Epithelial cell of prostate (primary cell): Measurements from ENCODE around the gene ALDH9A1.
"Not testable (repeated sequence)": the region's sequence is repeated elsewhere in the genome, so short reads cannot be mapped to it uniquely, and the experiment has no call there.

ENCODE experiments used
- DNase-seq: peaks from one replicate; pipeline ENCODE4 v3.0.0-alpha.2; 2011; ENCODE audit warnings: low read depth, low spot score
- H3K27ac ChIP-seq: fragments of 450-650 bp; 2 replicates; pipeline ENCODE4 v1.5.1; 2017; ENCODE audit warnings: mild to moderate bottlenecking

The ALDH9A1 gene

GRCh38 chr1:165697881-165698760 lies at the start of gene ALDH9A1:
ALDH9A1 (minus strand) TSS chr1:165698562; CDS start chr1:165698558, 4 bp downstream.
- H3K27ac ChIP-seq = peak within 1 kb of the TSS; percentile 97
- peak; percentile 18 for DNase-seq

GRCh38 chr1:165747632-165748447 lies 49.5 kb upstream of the ALDH9A1 start:
- DNase-seq = no peak
- H3K27ac ChIP-seq = no peak overlapping the region

- not testable (repeated sequence) for DNase-seq, H3K27ac ChIP-seq
These were observed 46.6 kb upstream of the ALDH9A1 start for GRCh38 chr1:165744913-165745312.

- no peak for DNase-seq
- no peak overlapping the region for H3K27ac ChIP-seq
These were observed 43.8 kb upstream of the ALDH9A1 start for GRCh38 chr1:165742194-165742593.

- no peak overlapping the region for H3K27ac ChIP-seq
- DNase-seq = no peak
These were observed 40.4 kb upstream of the ALDH9A1 start for GRCh38 chr1:165738794-165739193.

GRCh38 chr1:165737196-165737595 lies 38.8 kb upstream of the ALDH9A1 start:
- DNase-seq = no peak
- no peak overlapping the region for H3K27ac ChIP-seq

- H3K27ac ChIP-seq = no peak overlapping the region
- DNase-seq = no peak
These were observed 36.5 kb upstream of the ALDH9A1 start for GRCh38 chr1:165734906-165735305.

GRCh38 chr1:165726841-165727240 lies 28.5 kb upstream of the ALDH9A1 start:
- DNase-seq = no peak
- H3K27ac ChIP-seq = no peak overlapping the region

GRCh38 chr1:165726169-165726568 lies 27.8 kb upstream of the ALDH9A1 start:
- H3K27ac ChIP-seq = no peak overlapping the region
- no peak for DNase-seq

GRCh38 chr1:165717918-165718515 lies 19.7 kb upstream of the ALDH9A1 start:
- DNase-seq = no peak
- no peak overlapping the region for H3K27ac ChIP-seq

- H3K27ac ChIP-seq, DNase-seq: not testable (repeated sequence)
These were observed 18.1 kb upstream of the ALDH9A1 start for GRCh38 chr1:165716265-165717051.

GRCh38 chr1:165712764-165713163 lies 14.4 kb upstream of the ALDH9A1 start:
- H3K27ac ChIP-seq = no peak overlapping the region
- no peak for DNase-seq

- no peak overlapping the region for H3K27ac ChIP-seq
- no peak for DNase-seq
These were observed 9.8 kb upstream of the ALDH9A1 start for GRCh38 chr1:165707984-165708706.

GRCh38 chr1:165703648-165704047 lies 5.3 kb upstream of the ALDH9A1 start:
- H3K27ac ChIP-seq = no peak overlapping the region
- no peak for DNase-seq

GRCh38 chr1:165701922-165702321 lies 3.6 kb upstream of the ALDH9A1 start:
- DNase-seq, H3K27ac ChIP-seq: not testable (repeated sequence)

GRCh38 chr1:165699577-165699976 lies 1.2 kb upstream of the ALDH9A1 start:
- no peak for DNase-seq
- no peak overlapping the region for H3K27ac ChIP-seq

GRCh38 chr1:165698761-165699052 lies 345 bp upstream of the ALDH9A1 start:
- peak overlapping the region; percentile 97 for H3K27ac ChIP-seq

GRCh38 chr1:165697491-165697880 lies 876 bp downstream of the ALDH9A1 start:
- H3K27ac ChIP-seq = peak overlapping the region; percentile 97
- no peak for DNase-seq

More at GRCh38 chr1:165698761-165699052, 345 bp upstream of the ALDH9A1 start:
- DNase-seq = no peak

GRCh38 chr1:165696625-165697100 lies 1.7 kb downstream of the ALDH9A1 start:
- H3K27ac ChIP-seq = peak overlapping the region; percentile 97
- DNase-seq = no peak
